IMR-90 (cell line): ENCODE measurements around the gene PAPPA. TPM values are rescaled to one million over a fixed set of nuclear protein-coding genes. Genes with fewer than 3 reads are reported as not detected.

Experiments
- ATAC-seq: fragments of 200-7000 bp; cut with Tn5 transposase; 2 replicates; pipeline ENCODE4 v1.9.1; 2020; ENCODE audit warnings: low read depth, mild to moderate bottlenecking, moderate library complexity
- BruUV-seq: library from RNA; stranded (reverse); fragments of 400-500 nt; replicated peaks from 2 replicates; lab custom pipeline; 2021; lab: Mats Ljungman, UMichigan
- CTCF ChIA-PET: fragments of 300-600 bp; formaldehyde crosslinking; extraction: SDS; loops from one replicate; lab custom pipeline; 2021; ENCODE audit warnings: antibody characterized with exemption; lab: Yijun Ruan, JAX
- POLR2A ChIA-PET: fragments of 300-600 bp; sonication (Branson Sonifier 250); formaldehyde crosslinking; loops from one replicate; lab custom pipeline; 2022; ENCODE audit warnings: antibody characterized with exemption; ENCODE audit not compliant: unreplicated experiment; lab: Charles Lee
- DNase-seq: peaks from one replicate; pipeline ENCODE4 v3.0.0; 2013
- H2AFZ ChIP-seq: replicated peaks from 2 replicates; pipeline ENCODE3; 2013; ENCODE audit warnings: low read length, mild to moderate bottlenecking; ENCODE audit not compliant: poor library complexity
- H2AK5ac ChIP-seq: 2 replicates; pipeline ENCODE4 v1.6.1; 2013; ENCODE audit warnings: low read depth, low read length, inconsistent platforms
- H2AK9ac ChIP-seq: replicated peaks from 2 replicates; pipeline ENCODE3; 2013; ENCODE audit warnings: mild to moderate bottlenecking, low read depth, low read length, moderate library complexity; ENCODE audit not compliant: poor library complexity
- H2BK120ac ChIP-seq: 2 replicates; pipeline ENCODE4 v1.6.1; 2013; ENCODE audit warnings: low read depth, low read length, inconsistent platforms
- H2BK15ac ChIP-seq: 3 replicates; pipeline ENCODE4 v1.6.1; 2013; ENCODE audit warnings: low read depth, low read length, inconsistent platforms
- H2BK20ac ChIP-seq: 2 replicates; pipeline ENCODE4 v1.6.1; 2013; ENCODE audit warnings: low read depth, mild to moderate bottlenecking, inconsistent platforms, low read length, moderate library complexity
- H2BK5ac ChIP-seq: 2 replicates; pipeline ENCODE4 v1.6.1; 2013; ENCODE audit warnings: mild to moderate bottlenecking, low read depth, low read length, inconsistent platforms; ENCODE audit not compliant: poor library complexity, severe bottlenecking
- H3K14ac ChIP-seq: replicated peaks from 2 replicates; pipeline ENCODE4 v1.6.1; 2013; ENCODE audit warnings: low read depth, low read length, inconsistent platforms
- H3K18ac ChIP-seq: 2 replicates; pipeline ENCODE4 v1.6.1; 2013; ENCODE audit warnings: low read depth, low read length, control low read depth
- H3K23ac ChIP-seq: 2 replicates; pipeline ENCODE4 v1.6.1; 2013; ENCODE audit warnings: low read depth, low read length, inconsistent platforms
- H3K27ac ChIP-seq: 2 replicates; pipeline ENCODE4 v1.5.1; 2013; ENCODE audit warnings: mild to moderate bottlenecking, control low read depth, low read length; ENCODE audit not compliant: insufficient read depth
- H3K27me3 ChIP-seq: 2 replicates; pipeline ENCODE4 v1.6.1; 2013; ENCODE audit warnings: low read length; ENCODE audit not compliant: control insufficient read depth, insufficient read depth
- H3K36me3 ChIP-seq: 2 replicates; pipeline ENCODE4 v1.6.1; 2013; ENCODE audit warnings: low read length, mixed read lengths; ENCODE audit not compliant: control insufficient read depth, insufficient read depth
- H3K4ac ChIP-seq: 2 replicates; pipeline ENCODE4 v1.6.1; 2013; ENCODE audit warnings: low read depth, low read length, inconsistent platforms
- H3K4me1 ChIP-seq: 2 replicates; pipeline ENCODE4 v1.6.1; 2013; ENCODE audit warnings: low read length, mixed read lengths; ENCODE audit not compliant: control insufficient read depth, insufficient read depth
- H3K4me2 ChIP-seq: 2 replicates; pipeline ENCODE4 v1.6.1; 2013; ENCODE audit warnings: low read depth, mild to moderate bottlenecking, control low read depth, low read length, moderate library complexity
- H3K4me3 ChIP-seq: 2 replicates; pipeline ENCODE4 v1.5.1; 2013; ENCODE audit warnings: low read depth, mild to moderate bottlenecking, control low read depth, low read length, moderate library complexity; ENCODE audit not compliant: insufficient read depth
- H3K56ac ChIP-seq: 2 replicates; pipeline ENCODE4 v1.6.1; 2013; ENCODE audit warnings: low read length, inconsistent platforms; ENCODE audit not compliant: insufficient read depth; ENCODE audit errors: extremely low read depth
- H3K79me1 ChIP-seq, 2 experiments: 2 replicates each; pipeline ENCODE4 v1.6.1; 2013; ENCODE audit warnings: low read length in 2 of 2, inconsistent platforms in 1 of 2, low read depth in 1 of 2
- H3K9ac ChIP-seq: 2 replicates; pipeline ENCODE4 v1.6.1; 2013; ENCODE audit warnings: low read depth, low read length, control low read depth
- H3K9me1 ChIP-seq: 2 replicates; pipeline ENCODE4 v1.6.1; 2013; ENCODE audit warnings: low read length, inconsistent platforms; ENCODE audit not compliant: insufficient read depth
- H3K9me3 ChIP-seq: 2 replicates; pipeline ENCODE4 v1.6.1; 2013; ENCODE audit warnings: low read length; ENCODE audit not compliant: control insufficient read depth, insufficient read depth
- H4K20me1 ChIP-seq: 2 replicates; pipeline ENCODE4 v1.6.1; 2013; ENCODE audit warnings: low read length, inconsistent platforms; ENCODE audit not compliant: insufficient read depth
- H4K5ac ChIP-seq: 2 replicates; pipeline ENCODE4 v1.6.1; 2013; ENCODE audit warnings: mild to moderate bottlenecking, low read depth, low read length, control low read depth
- H4K8ac ChIP-seq, 2 experiments: 2 replicates each; pipeline ENCODE4 v1.6.1; 2013; ENCODE audit warnings: low read depth in 2 of 2, low read length in 2 of 2, control low read depth in 1 of 2, inconsistent platforms in 1 of 2
- H4K91ac ChIP-seq: 2 replicates; pipeline ENCODE4 v1.6.1; 2013; ENCODE audit warnings: low read depth, low read length, inconsistent platforms; ENCODE audit not compliant: insufficient read depth
- BHLHE40 ChIP-seq: fragments of 150-350 bp; IDR thresholded peaks from 2 replicates; pipeline ENCODE4 v1.6.1; 2016; ENCODE audit warnings: mild to moderate bottlenecking, low read depth, low read length
- CEBPB ChIP-seq: IDR thresholded peaks from 2 replicates; pipeline ENCODE4 v1.6.1; 2012; ENCODE audit warnings: low read depth, low read length, improper control_type of control experiment
- CHD1 ChIP-seq: IDR thresholded peaks from 2 replicates; pipeline ENCODE4 v1.6.1; 2012; ENCODE audit warnings: low read depth, low read length, improper control_type of control experiment
- FOS ChIP-seq: fragments of 150-350 bp; IDR thresholded peaks from 2 replicates; pipeline ENCODE4 v1.6.1; 2016; ENCODE audit warnings: low read depth, low read length
- MAFK ChIP-seq: IDR thresholded peaks from 2 replicates; pipeline ENCODE4 v1.6.1; 2012; ENCODE audit warnings: low read depth, low read length, improper control_type of control experiment
- MAZ ChIP-seq: IDR thresholded peaks from 2 replicates; pipeline ENCODE4 v1.6.1; 2012; ENCODE audit warnings: low read depth, mild to moderate bottlenecking, low read length, improper control_type of control experiment, moderate library complexity, borderline replicate concordance
- MXI1 ChIP-seq: IDR thresholded peaks from 2 replicates; pipeline ENCODE4 v1.6.1; 2012; ENCODE audit warnings: low read depth, mild to moderate bottlenecking, low read length, moderate library complexity, borderline replicate concordance
- NFE2L2 ChIP-seq: fragments of 150-350 bp; IDR thresholded peaks from 2 replicates; pipeline ENCODE4 v1.6.1; 2016; ENCODE audit warnings: low read depth, mild to moderate bottlenecking, low read length
- POLR2A ChIP-seq: IDR thresholded peaks from 2 replicates; pipeline ENCODE4 v1.6.1; 2012; ENCODE audit warnings: mild to moderate bottlenecking, low read depth, low read length
- RAD21 ChIP-seq: IDR thresholded peaks from 2 replicates; pipeline ENCODE4 v1.6.1; 2012; ENCODE audit warnings: low read length, improper control_type of control experiment
- RCOR1 ChIP-seq: IDR thresholded peaks from 2 replicates; pipeline ENCODE4 v1.6.1; 2012; ENCODE audit warnings: mild to moderate bottlenecking, low read length, improper control_type of control experiment; ENCODE audit not compliant: insufficient replicate concordance
- RFX5 ChIP-seq: IDR thresholded peaks from 2 replicates; pipeline ENCODE4 v1.8.0; 2012; ENCODE audit warnings: low read depth, mild to moderate bottlenecking, low read length, moderate library complexity
- SMC3 ChIP-seq: fragments of 150-350 bp; IDR thresholded peaks from 2 replicates; pipeline ENCODE4 v1.6.1; 2016; ENCODE audit warnings: low read depth, mild to moderate bottlenecking, antibody characterized with exemption, low read length, moderate library complexity
- WGBS, 2 experiments: methylation state at CpG; one replicate each; pipeline versions ENCODE4 v1.1.5 to v1.1.7; 2013; ENCODE audit warnings: missing lambda C conversion rate in 2 of 2; ENCODE audit not compliant: insufficient read length in 1 of 2; ENCODE audit errors: extremely low coverage in 2 of 2; 5-methylcytosine and 5-hydroxymethylcytosine counted together
- dilution Hi-C: fragments of 300-500 bp; cut with HindIII; formaldehyde crosslinking; loops from one replicate; pipeline ENCODE4 v1.14.3; 2018; ENCODE audit warnings: low sequenced_read_pairs; ENCODE audit not compliant: unreplicated experiment
- in situ Hi-C: fragments of 300-500 bp; cut with MboI; formaldehyde crosslinking; loops from 3 replicates; pipeline ENCODE4 v1.14.3; 2019; ENCODE audit warnings: low sequenced_read_pairs, inconsistent platforms, mixed read lengths
- intact Hi-C: fragments of 100-400 bp; cut with micrococcal nuclease; formaldehyde crosslinking; loops from 2 replicates; pipeline ENCODE4 v1.10.0; 2022
- polyA plus RNA-seq, 3 experiments: library from polyadenylated mRNA; depleted of rRNA; stranded (reverse); fragments of >200 nt; gene quantifications; 2 replicates each; pipeline ENCODE4 v1.2.3, GENCODE V29; 2012; ENCODE audit warnings: low replicate concordance in 1 of 3
- total RNA-seq: library from RNA; depleted of rRNA; stranded (reverse); fragments of >200 nt; gene quantifications from 2 replicates; pipeline ENCODE4 v1.2.3, GENCODE V29; 2012
- TF ChIP-seq, protein P1 (sequence below): fragments of 150-350 bp; IDR thresholded peaks from 2 replicates; pipeline ENCODE4 v1.6.1; 2017; ENCODE audit warnings: mild to moderate bottlenecking, antibody characterized with exemption, low read length, low read depth
- TF ChIP-seq, protein P2 (sequence below): fragments of 150-350 bp; IDR thresholded peaks from 2 replicates; pipeline ENCODE4 v1.6.1; 2016; ENCODE audit warnings: low read depth, mild to moderate bottlenecking, low read length, moderate library complexity, borderline replicate concordance
- TF ChIP-seq, protein P3 (sequence below): conservative IDR thresholded peaks from 2 replicates; pipeline ENCODE4 v1.5.1; 2012; ENCODE audit warnings: mild to moderate bottlenecking, low read depth, low read length, improper control_type of control experiment

Gene PAPPA
- total and polyA plus RNA-seq, 2 of the 4 experiments (the other 2 are of a cell fraction), result 8.3 to 12.4 TPM

DNA sequence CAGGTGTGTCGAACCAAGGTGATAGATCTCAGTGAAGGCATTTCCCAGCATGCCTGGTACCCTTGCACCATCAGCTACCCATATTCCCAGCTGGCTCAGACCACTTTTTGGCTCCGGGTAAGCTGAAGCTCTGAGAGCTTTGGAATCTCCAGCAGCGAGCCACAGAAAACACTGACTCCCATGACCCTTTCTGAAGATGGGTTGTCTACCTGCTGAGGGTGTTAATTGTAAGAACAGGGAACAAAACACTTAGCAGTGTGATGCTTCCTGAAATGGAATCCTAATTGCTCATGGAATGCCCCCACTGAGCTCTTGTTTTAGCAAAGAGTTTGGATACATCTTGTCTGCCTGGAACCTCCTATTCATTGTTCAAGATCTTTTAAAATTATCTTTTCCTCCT is 177.7 kb downstream of the PAPPA start:
- H3K9ac ChIP-seq, result no peak overlapping the region
- no peaks in the 10 kb centered on the region for H3K27me3 ChIP-seq
- H3K79me1 ChIP-seq, result peaks cover 0 to 6% of the 10 kb centered on the region in 2 experiments; a peak in 1 of 4 replicates
- H3K4me3 ChIP-seq, result no peak overlapping the region
- in situ Hi-C loops, result no loop called here
- peaks cover 51% of the 10 kb centered on the region for H3K36me3 ChIP-seq
- intact Hi-C loops, result no loop called here
- peaks cover 12% of the 10 kb centered on the region for H3K9me1 ChIP-seq
- H2AFZ ChIP-seq, result no peak overlapping the region
- no peak overlapping the region for H4K5ac ChIP-seq
- H2BK120ac ChIP-seq, result no peak overlapping the region
- TF ChIP-seq, protein P1, sequence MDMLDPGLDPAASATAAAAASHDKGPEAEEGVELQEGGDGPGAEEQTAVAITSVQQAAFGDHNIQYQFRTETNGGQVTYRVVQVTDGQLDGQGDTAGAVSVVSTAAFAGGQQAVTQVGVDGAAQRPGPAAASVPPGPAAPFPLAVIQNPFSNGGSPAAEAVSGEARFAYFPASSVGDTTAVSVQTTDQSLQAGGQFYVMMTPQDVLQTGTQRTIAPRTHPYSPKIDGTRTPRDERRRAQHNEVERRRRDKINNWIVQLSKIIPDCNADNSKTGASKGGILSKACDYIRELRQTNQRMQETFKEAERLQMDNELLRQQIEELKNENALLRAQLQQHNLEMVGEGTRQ, result no peak
- no peak for TF ChIP-seq RFX5
- TF ChIP-seq FOS, result no peak
- no peak for TF ChIP-seq MAZ
- TF ChIP-seq, protein P2, sequence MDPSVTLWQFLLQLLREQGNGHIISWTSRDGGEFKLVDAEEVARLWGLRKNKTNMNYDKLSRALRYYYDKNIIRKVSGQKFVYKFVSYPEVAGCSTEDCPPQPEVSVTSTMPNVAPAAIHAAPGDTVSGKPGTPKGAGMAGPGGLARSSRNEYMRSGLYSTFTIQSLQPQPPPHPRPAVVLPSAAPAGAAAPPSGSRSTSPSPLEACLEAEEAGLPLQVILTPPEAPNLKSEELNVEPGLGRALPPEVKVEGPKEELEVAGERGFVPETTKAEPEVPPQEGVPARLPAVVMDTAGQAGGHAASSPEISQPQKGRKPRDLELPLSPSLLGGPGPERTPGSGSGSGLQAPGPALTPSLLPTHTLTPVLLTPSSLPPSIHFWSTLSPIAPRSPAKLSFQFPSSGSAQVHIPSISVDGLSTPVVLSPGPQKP, result no peak
- TF ChIP-seq, protein P3, sequence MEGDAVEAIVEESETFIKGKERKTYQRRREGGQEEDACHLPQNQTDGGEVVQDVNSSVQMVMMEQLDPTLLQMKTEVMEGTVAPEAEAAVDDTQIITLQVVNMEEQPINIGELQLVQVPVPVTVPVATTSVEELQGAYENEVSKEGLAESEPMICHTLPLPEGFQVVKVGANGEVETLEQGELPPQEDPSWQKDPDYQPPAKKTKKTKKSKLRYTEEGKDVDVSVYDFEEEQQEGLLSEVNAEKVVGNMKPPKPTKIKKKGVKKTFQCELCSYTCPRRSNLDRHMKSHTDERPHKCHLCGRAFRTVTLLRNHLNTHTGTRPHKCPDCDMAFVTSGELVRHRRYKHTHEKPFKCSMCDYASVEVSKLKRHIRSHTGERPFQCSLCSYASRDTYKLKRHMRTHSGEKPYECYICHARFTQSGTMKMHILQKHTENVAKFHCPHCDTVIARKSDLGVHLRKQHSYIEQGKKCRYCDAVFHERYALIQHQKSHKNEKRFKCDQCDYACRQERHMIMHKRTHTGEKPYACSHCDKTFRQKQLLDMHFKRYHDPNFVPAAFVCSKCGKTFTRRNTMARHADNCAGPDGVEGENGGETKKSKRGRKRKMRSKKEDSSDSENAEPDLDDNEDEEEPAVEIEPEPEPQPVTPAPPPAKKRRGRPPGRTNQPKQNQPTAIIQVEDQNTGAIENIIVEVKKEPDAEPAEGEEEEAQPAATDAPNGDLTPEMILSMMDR, result no peak
- TF ChIP-seq BHLHE40, result no peak
- no peak for TF ChIP-seq POLR2A
- TF ChIP-seq CHD1, result no peak
- TF ChIP-seq NFE2L2, result no peak
- no peak for TF ChIP-seq MXI1
- TF ChIP-seq SMC3, result no peak
- TF ChIP-seq CEBPB, result no peak
- TF ChIP-seq RAD21, result no peak
- no peak for TF ChIP-seq RCOR1
- TF ChIP-seq MAFK, result no peak
- no peak overlapping the region for H3K4me2 ChIP-seq
- H3K56ac ChIP-seq, result no peak overlapping the region
- H4K20me1 ChIP-seq, result peaks cover 14% of the 10 kb centered on the region; the same call in 1 of the 2 replicates
- H3K9me3 ChIP-seq, result no peaks in the 10 kb centered on the region
- no TSS peak for BruUV-seq
- dilution Hi-C loops, result no loop called here
- H3K23ac ChIP-seq, result no peak overlapping the region
- H3K27ac ChIP-seq, result no peak overlapping the region
- peaks cover 14% of the 10 kb centered on the region for H3K4me1 ChIP-seq
- ChIA-PET POLR2A (no interaction called here), CTCF (interaction anchor here (0.6 to 1.5 kb wide), 2 partner anchors 179 to 605 kb away, joined by 3 read pairs; no protein-coding TSS in a partner anchor)
- H3K4ac ChIP-seq, result no peak overlapping the region
- no peak overlapping the region for H3K18ac ChIP-seq
- DNase-seq, result no peak
- no peak overlapping the region for H4K91ac ChIP-seq
- H4K8ac ChIP-seq, result no peak overlapping the region
- no peak for ATAC-seq
- H3K14ac ChIP-seq, result no peak overlapping the region
- no peak overlapping the region for H2AK5ac ChIP-seq
- WGBS, 2 experiments, result no CpG with 5 or more reads among the region's 3 CpGs
- no peak overlapping the region for H2AK9ac ChIP-seq
- no peak overlapping the region for H2BK20ac ChIP-seq
- no peak overlapping the region for H2BK15ac ChIP-seq
- no peak overlapping the region for H2BK5ac ChIP-seq
